ENCODE measurements around the gene C8B.

Gene C8B

GRCh38 chr1:56881417-56881816 is 84.4 kb downstream of the C8B start:
- no peaks in the 10 kb centered on the region for H3K27me3 ChIP-seq
- H4K20me1 ChIP-seq = no peaks in the 10 kb centered on the region
- H3K9ac ChIP-seq = no peak overlapping the region
- TF ChIP-seq Cebpa-rat (IDR thresholded peaks at IDR 0.05) = no peak
- no peak overlapping the region for H3K27ac ChIP-seq
- no peaks in the 10 kb centered on the region for H3K36me3 ChIP-seq
- no peak overlapping the region for H3K4me2 ChIP-seq
- H3K4me3 ChIP-seq = no peak overlapping the region
- H3K4me1 ChIP-seq = peaks cover 6% of the 10 kb centered on the region; the same call in 1 of the 2 replicates
- no peaks in the 10 kb centered on the region for H3K9me3 ChIP-seq

GRCh38 chr1:56880774-56881173 is 85.0 kb downstream of the C8B start:
- TF ChIP-seq Cebpa-rat (IDR thresholded peaks at IDR 0.05) = no peak
- no peak overlapping the region for H3K4me3 ChIP-seq
- no peaks in the 10 kb centered on the region for H3K27me3 ChIP-seq
- H3K27ac ChIP-seq = no peak overlapping the region
- no peaks in the 10 kb centered on the region for H4K20me1 ChIP-seq
- no peaks in the 10 kb centered on the region for H3K36me3 ChIP-seq
- H3K9ac ChIP-seq = no peak overlapping the region
- peaks cover 6% of the 10 kb centered on the region; the same call in 1 of the 2 replicates for H3K4me1 ChIP-seq
- no peak overlapping the region for H3K4me2 ChIP-seq
- no peaks in the 10 kb centered on the region for H3K9me3 ChIP-seq

Measured in BLaER1 (cell line).